Esophagus mucosa (tissue), 1 donor: ENCODE results near the gene SLC25A10. TPM values are rescaled to one million over a fixed set of nuclear protein-coding genes. Genes with fewer than 3 reads are reported as not detected.

Experiments
- ATAC-seq: fragments of 200-7000 bp; cut with Tn5 transposase; one replicate; pipeline ENCODE4 v1.9.1; 2020
- total RNA-seq: library from RNA; stranded (reverse); gene quantifications from one replicate; pipeline ENCODE4 v1.2.4, GENCODE V29; 2023
- donor health status: DM: yes; HTN: yes; CAD: no.

SLC25A10 gene
- total RNA-seq, 1 donor from 2014 or later: 37.2 TPM

DNA sequence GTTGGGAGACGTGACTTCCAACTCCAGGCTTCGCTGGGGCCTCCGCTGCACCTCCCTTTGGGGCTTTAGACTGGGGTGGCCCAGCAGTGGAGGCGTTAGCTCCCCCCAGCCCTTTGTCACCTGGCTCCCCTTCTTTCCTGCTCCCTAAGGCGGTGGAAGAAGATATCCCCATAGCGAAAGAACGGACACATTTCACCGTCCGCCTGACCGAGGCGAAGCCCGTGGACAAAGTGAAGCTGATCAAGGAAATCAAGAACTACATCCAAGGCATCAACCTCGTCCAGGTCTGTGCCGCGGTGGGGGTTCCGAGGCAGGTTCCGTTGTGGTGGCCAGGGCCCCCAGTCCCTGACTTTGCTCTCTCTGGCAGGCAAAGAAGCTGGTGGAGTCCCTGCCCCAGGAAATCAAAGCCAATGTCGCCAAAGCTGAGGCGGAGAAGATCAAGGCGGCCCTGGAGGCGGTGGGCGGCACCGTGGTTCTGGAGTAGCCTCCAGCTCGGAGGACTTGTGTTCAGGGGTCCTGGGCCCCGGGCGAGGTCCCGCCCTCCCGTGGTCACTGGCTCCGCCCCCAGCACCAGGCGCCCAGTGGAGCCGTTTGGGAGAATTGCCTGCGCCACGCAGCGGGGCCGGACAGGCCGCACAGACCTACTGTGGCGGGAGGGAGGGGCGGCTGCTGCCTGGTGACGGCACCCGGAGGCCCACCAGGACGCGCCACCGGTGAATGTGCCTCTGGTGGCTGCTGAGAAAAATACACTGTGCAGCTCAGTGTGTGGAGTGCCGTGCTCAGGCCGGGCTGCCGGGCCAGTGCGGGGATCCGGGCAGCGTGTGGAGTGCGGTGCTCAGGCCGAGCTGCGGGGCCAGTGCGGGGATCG lies 5.1 kb upstream of the SLC25A10 start:
- ATAC-seq: no peak

DNA sequence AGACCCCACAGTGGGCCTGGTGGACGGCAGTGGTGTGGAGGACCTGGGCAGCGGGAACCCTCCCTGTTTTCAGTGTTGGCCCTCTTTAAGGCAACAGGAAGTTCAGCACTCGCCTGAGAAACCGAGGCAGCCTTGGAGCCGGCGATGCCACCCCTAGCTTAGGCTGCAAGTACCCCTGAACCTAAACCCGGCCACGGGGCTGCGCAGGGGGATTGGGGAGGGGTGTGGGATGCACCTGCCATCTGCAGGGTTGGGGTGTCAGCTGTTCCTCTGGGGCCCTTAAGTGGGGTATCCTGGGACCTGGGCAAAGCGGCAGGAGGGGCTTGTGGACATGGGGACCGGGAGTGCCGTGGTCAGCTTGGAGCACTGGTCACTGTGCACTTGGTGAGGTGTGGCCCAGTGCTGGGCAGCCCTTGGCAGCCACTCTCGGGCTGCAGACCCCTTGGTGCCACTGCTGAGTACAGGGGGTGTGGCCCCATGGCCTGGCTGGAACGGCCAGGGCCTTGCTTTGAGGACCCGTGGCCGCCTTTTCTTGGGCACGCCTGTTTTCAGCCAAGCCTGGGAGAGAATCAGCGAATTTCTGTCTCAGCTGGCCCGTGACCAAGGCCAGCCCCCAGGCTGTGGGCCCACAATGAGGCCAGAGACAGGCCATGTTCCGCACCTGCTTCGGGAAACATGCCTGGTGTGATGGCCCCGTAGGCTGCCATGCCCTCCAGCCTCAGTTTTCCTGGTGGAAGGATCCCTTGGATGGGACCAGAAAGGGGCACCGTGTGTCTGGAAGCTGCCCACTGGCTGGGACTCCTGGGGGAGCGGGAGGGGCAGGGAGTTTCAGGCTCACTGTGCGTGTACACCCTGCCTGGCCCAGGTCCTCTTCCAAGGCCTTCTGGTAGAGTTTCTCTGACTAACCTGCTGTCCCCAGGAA lies 4.1 kb upstream of the SLC25A10 start:
- no peak for ATAC-seq

DNA sequence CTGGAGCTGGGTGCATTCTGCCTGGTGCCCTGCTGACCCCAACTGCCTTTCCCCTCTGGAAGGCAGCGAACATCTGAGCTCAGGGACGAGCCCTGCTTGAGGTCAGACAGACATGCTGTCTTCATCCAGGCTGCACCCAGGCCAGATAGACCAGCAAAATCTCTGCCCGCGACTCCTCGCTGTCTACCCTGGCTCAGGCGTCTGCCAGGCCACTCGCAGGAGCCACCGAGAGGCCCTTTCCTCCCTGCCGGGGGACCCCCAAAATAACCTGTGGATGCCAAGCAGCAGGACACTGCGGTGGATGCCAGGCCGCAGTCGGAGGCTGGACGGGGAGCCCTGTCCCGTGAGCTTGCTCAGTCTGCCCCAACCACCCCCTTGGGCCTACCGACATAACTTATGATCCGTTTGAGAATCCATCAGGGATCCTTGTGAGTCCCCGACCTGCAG lies 3.3 kb upstream of the SLC25A10 start:
- ATAC-seq: no peak

GRCh38 chr17:81710514-81711308 lies 1.4 kb upstream of the SLC25A10 start:
- ATAC-seq: peak; percentile 6

GRCh38 chr17:81712468-81713003 lies 452 bp downstream of the SLC25A10 start:
- ATAC-seq: peak; percentile 21

DNA sequence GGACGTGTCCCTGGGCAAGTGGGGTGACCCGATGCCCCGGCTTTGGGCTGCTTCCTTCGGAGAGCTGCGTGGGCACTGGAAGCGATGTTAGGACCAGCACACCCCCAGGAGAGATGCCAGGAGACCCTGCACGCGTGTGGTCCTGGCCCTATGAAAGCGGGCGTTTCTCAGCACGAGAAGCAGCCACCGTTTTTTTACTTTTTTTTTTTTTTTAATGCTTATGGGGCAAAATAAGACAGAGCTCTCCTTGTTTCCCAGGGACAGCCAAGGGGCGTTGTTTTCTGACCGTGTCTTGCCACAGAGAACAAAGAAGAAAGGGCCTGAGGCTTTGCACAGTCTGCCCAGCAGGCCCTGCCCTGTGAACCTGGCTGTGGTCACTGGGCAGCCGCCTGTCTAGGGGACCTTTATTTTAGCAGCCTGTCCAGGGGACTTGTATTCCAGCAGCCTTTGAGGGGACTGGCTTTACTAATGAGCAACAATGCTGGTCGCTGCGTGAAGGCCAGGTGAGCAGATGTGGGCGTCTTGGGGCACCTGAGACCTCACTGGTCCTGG lies 996 bp downstream of the SLC25A10 start:
- ATAC-seq: no peak

DNA sequence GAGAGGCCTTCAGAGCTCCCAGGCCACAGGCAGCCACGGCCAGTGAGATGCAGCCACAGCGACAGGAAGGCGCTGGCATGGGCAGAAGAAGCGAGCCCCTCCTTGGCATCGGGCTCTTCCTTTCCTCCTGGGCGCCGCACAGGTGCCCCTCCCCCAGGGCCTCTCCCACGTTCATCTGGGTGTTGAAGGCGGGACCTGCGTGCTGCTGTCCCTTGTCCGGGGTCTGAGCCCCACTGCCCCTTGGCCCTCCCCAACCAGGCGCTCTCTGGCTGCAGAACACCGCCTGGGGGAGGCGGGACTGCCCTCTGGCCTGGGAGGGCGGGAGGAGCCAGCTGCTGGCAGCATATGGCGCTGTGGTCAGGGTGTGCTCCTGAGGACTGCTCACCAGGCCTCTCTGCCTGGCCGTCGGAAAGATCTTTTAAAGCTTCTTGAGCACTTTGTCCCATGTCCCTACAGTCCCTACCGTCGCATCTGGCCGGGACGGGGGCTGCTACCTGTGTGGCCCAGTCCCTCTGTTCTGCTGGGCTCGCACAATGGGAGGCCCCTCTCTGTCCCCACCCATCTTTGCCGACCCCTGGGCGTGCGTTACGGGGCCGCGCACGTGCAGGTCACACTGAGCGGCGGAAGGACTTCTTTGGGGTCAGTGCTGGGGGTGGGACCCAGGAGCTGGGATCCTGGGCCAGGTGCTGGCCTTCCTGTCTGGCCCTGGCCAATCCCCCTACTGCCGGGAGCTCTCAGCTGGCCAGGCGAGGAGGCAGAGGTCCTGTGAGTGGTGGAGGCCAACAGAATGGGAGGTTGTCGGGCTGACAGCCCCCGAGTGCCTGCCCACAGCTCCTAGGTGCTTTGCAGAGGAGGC lies 1.7 kb downstream of the SLC25A10 start:
- ATAC-seq: no peak

- ATAC-seq: no peak
These were observed 2.5 kb downstream of the SLC25A10 start for GRCh38 chr17:81714412-81715106.

DNA sequence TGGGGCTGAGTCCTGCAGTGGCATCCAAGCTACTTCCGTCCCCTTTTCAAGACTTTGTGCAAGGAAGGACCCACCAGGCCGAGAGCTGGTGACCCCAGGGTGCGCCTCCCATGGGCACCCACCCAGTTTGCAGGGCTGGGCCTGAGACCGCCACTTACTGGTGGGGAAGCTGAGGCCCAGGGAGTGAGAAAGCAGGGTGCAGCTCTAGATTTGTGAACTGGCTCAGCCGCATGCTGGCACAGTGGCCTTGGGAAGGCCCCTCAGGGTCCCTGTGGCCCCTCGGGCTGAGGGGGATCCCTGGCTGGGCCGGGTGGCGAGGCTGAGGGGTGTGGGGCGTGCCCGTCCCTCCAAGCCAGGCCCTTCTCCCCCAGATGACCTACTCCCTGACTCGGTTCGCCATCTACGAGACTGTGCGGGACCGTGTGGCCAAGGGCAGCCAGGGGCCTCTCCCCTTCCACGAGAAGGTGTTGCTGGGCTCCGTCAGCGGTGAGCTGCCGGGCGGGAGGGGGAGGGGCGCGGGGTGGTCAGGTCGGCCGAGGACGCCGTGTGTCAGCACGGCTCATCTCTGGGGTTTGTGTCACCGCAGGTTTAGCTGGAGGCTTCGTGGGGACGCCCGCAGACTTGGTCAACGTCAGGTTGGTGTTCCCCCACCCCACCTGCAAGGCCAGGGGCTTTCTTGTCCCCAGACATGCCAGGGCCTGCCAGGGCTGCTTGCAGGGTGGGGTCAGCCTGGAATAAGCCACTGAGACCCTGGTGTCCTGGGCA lies 3.2 kb downstream of the SLC25A10 start:
- ATAC-seq: no peak

DNA sequence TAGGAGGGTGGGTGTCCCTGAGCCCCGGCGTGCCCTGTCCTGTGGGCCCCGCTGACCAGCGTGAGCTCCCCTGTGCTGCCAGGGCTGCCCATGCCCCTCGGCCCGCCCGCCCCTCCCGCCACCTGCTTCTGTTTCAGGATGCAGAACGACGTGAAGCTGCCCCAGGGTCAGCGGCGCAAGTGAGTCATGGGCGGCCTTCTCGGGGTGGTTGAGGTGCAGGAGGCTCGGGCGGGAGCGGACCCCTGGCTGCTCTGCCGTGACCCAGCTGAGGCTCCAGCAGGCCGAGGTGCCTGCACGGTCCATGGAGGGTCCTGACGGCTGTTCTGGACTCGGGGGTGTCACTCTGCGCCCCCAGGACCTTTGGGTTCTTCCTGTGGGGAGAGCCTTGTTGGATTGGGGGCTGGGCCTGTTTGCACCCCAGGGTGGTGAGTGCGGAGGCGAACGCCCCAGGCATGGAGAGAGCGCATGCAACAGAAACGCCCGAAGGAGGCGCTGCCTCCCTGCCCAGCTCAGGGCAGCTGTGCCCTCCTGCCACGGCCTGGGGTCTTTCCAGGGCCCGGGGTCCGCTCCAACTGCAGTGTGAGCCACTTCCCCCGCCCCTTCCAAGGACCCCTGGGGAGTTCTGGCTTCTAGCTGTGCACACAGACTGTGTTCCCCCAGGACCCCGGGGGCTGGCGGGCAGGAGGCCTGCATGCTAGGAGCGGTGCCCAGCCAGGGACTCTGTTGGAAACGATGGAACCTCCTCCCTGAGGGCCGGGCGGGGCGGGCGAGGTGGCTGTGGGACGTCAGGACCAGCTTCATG lies 4.0 kb downstream of the SLC25A10 start:
- no peak for ATAC-seq

DNA sequence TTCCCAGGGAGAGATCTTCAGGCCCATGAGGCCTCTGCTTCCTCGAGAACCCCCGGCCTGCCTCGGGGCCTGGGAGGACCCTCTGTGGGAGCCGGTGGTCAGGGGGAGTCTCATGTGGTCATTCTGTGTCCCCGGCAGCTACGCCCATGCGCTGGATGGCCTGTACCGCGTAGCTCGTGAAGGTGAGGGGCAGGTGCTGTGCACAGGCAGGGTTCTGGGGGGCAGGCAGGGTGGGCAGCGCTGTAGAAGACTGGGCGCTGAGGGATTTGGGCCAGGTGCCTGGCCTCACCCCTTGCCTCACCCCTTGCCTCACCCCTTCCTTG lies 4.6 kb downstream of the SLC25A10 start:
- no peak for ATAC-seq

DNA sequence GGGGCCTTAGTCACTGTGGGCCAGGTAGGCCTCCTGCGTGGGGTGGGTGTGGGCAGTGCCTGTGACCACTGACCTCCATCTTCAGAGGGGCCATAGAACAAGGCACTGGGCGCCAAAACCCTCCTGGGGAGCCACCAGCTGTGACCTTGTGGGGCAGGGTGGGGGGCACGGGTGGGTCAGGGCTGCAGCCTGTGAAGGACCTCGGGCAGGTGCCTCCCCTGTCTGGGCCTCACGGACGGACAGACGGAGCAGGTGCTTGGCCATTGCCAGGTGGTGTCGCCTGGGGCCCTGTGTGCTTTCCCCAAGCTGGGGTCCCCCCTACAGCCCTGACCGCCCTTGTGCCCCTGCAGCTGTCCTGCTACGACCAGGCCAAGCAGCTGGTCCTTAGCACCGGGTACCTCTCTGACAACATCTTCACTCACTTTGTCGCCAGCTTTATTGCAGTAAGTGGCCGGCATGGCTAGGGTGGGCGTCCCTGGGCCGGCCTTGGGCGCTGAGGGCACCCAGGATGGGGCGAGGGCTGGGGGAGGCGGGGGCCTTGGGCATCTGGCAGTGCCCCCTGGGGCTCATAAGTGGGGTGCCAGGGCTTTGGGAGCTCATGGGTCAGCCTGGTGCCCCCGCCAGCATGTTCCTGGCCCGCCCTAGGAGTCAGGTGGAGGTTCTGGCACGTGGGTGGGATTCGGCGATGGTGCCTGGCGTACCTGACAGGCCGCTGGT lies 5.1 kb downstream of the SLC25A10 start:
- ATAC-seq: no peak

GRCh38 chr17:81717766-81718089 lies 5.6 kb downstream of the SLC25A10 start:
- ATAC-seq: no peak

- ATAC-seq: no peak
These were observed 7.6 kb downstream of the SLC25A10 start for GRCh38 chr17:81719410-81720266.

DNA sequence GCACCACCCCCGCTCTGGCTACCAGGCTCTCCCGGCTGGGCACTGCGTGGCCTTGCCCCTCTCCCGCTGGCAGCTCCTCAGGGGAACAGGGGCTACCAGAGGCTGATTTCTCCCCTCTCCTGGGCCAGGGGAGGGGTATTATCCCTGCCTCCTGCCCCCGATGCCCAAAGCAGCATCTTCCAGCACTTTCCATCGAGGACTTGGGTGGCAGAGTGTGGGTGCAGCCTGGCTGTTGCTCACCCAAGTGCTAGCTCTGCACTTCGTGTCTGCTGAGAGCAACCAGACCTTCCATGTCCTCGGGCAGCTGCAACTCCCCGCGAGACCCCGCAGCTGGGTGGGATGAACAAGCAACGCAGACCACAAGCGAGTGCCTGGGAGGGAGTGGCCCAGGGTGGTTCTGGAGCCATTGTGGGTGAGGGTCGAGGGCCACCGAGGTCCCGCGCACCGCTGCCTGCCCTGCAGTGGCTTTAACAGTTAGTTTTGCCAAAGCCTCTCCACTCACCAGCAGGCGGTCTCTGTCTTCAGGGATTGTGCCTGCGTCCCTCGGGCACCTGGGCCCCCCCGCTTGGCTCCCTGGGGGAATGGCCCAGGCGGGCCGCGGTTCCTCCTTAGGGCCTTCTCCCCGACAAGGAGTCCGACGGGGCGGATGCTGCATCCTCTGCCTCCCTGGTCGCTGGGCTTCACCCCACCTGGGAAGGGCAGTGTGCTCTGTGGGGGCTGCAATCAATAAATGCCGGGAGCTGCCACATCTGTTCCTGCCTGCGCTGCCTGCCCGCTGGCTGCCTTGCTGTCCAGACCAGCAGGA lies 8.4 kb downstream of the SLC25A10 start:
- ATAC-seq: no peak
